T-helper 1 cell treated with Interleukin-12 subunit alpha and Interleukin-12 subunit beta and Interleukin-4 antibody, amounts not matched to agents 30 μg/mL and 1 μg/mL, for 36 hours (primary cell): ENCODE data around the gene ZBTB16.

ENCODE experiments used
- H3K27ac Mint-ChIP-seq: one replicate; pipeline ENCODE4 v1.8.0; 2021; ENCODE audit warnings: mild to moderate bottlenecking, mixed read lengths
- H3K27me3 Mint-ChIP-seq: one replicate; pipeline ENCODE4 v1.8.0; 2021; ENCODE audit warnings: low read depth, mixed read lengths
- H3K36me3 Mint-ChIP-seq: one replicate; pipeline ENCODE4 v1.8.0; 2021; ENCODE audit warnings: low read depth, mixed read lengths
- H3K4me1 Mint-ChIP-seq: one replicate; pipeline ENCODE4 v1.8.0; 2021; ENCODE audit warnings: low read depth, mixed read lengths
- H3K4me3 Mint-ChIP-seq: one replicate; pipeline ENCODE4 v1.8.0; 2021; ENCODE audit warnings: mild to moderate bottlenecking, moderate library complexity, mixed read lengths
- H3K9me3 Mint-ChIP-seq: one replicate; pipeline ENCODE4 v1.8.0; 2021; ENCODE audit warnings: mixed read lengths

Gene ZBTB16

DNA sequence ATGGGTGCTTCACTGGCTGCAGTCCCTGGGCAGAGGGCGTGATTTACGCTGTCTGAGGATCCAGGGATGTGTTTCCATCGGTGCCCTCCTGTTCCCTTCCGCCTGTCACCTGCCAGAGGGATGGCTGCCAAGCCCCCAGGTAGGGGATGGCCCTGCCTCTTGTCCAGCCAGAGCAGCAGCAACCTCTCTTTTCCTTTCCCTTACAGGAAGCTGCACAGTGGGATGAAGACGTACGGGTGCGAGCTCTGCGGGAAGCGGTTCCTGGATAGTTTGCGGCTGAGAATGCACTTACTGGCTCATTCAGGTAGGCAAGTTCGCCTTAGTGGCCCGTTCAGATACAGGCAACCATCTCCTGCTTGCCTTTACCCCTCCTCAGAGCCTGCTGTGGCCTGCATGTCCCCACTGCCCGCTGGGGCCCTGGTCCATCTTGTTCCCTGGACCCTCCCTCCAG, 96.6 kb downstream of the ZBTB16 start:
- Mint-ChIP-seq H3K36me3 (peaks cover 2% of the 10 kb centered on the region), H3K27ac (no peak overlapping the region), H3K9me3 (no peaks in the 10 kb centered on the region), H3K4me3 (no peak overlapping the region), H3K4me1 (peaks cover 36% of the 10 kb centered on the region), H3K27me3 (peaks cover 7% of the 10 kb centered on the region)

- H3K27ac Mint-ChIP-seq: no peak overlapping the region
- no peak overlapping the region for H3K4me3 Mint-ChIP-seq
- peaks cover 41% of the 10 kb centered on the region for H3K4me1 Mint-ChIP-seq
Observed at GRCh38 chr11:114156782-114157181, 97.3 kb downstream of the ZBTB16 start.

GRCh38 chr11:114157476-114158050, 98.1 kb downstream of the ZBTB16 start:
- H3K36me3 Mint-ChIP-seq: peaks cover 2% of the 10 kb centered on the region
- no peaks in the 10 kb centered on the region for H3K9me3 Mint-ChIP-seq
- no peak overlapping the region for H3K27ac Mint-ChIP-seq
- peaks cover 37% of the 10 kb centered on the region for H3K4me1 Mint-ChIP-seq
- H3K27me3 Mint-ChIP-seq: peaks cover under 1% of the 10 kb centered on the region
- no peak overlapping the region for H3K4me3 Mint-ChIP-seq

More at GRCh38 chr11:114156782-114157181, 97.3 kb downstream of the ZBTB16 start:
- H3K9me3 Mint-ChIP-seq: no peaks in the 10 kb centered on the region
- H3K27me3 Mint-ChIP-seq: peaks cover 7% of the 10 kb centered on the region
- peaks cover 2% of the 10 kb centered on the region for H3K36me3 Mint-ChIP-seq

GRCh38 chr11:114158421-114158820, 98.9 kb downstream of the ZBTB16 start:
- Mint-ChIP-seq H3K27me3 (no peaks in the 10 kb centered on the region), H3K36me3 (peaks cover 2% of the 10 kb centered on the region), H3K9me3 (no peaks in the 10 kb centered on the region), H3K27ac (no peak overlapping the region), H3K4me1 (peaks cover 37% of the 10 kb centered on the region), H3K4me3 (no peak overlapping the region)

- H3K9me3 Mint-ChIP-seq: no peaks in the 10 kb centered on the region
- peaks cover 37% of the 10 kb centered on the region for H3K4me1 Mint-ChIP-seq
- H3K4me3 Mint-ChIP-seq: no peak overlapping the region
- no peak overlapping the region for H3K27ac Mint-ChIP-seq
- no peaks in the 10 kb centered on the region for H3K27me3 Mint-ChIP-seq
- H3K36me3 Mint-ChIP-seq: peaks cover 2% of the 10 kb centered on the region
Observed at GRCh38 chr11:114158886-114159285, 99.4 kb downstream of the ZBTB16 start.

DNA sequence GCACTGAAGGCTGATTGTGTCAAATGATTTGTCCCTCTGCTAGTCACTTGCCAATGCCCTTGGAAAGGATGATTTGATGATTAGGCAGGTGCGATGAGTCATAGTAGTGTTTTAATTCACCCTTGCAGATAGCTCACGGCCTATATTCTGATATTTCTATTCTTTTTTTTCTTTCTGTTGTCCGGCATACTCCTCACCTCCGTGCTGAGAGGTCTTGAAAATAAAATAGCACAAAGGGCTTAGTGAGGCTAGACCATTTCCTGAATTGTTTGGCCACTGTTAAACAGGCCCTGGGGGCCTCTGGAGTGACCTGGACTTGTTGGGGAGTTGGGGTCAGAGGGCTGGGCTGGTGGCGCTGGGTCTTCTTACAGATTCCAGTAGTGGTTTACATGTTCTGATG, 99.8 kb downstream of the ZBTB16 start:
- Mint-ChIP-seq H3K4me3 (peak overlapping the region; percentile 64), H3K9me3 (no peaks in the 10 kb centered on the region), H3K4me1 (peaks cover 37% of the 10 kb centered on the region), H3K27ac (peak overlapping the region; percentile 85), H3K36me3 (peaks cover 2% of the 10 kb centered on the region), H3K27me3 (no peaks in the 10 kb centered on the region)

GRCh38 chr11:114159802-114160632, 100.5 kb downstream of the ZBTB16 start:
- H3K27me3 Mint-ChIP-seq: no peaks in the 10 kb centered on the region
- peak overlapping the region; percentile 64 for H3K4me3 Mint-ChIP-seq
- H3K27ac Mint-ChIP-seq: peak overlapping the region; percentile 85
- H3K36me3 Mint-ChIP-seq: peaks cover 2% of the 10 kb centered on the region
- H3K4me1 Mint-ChIP-seq: peaks cover 34% of the 10 kb centered on the region
- no peaks in the 10 kb centered on the region for H3K9me3 Mint-ChIP-seq

- Mint-ChIP-seq H3K4me1 (peaks cover 35% of the 10 kb centered on the region), H3K4me3 (peak overlapping the region; percentile 64), H3K36me3 (peaks cover 2% of the 10 kb centered on the region), H3K9me3 (no peaks in the 10 kb centered on the region), H3K27ac (peak overlapping the region; percentile 85), H3K27me3 (no peaks in the 10 kb centered on the region)
Observed at GRCh38 chr11:114160894-114161293, 101.4 kb downstream of the ZBTB16 start.

GRCh38 chr11:114161486-114162250, 102.2 kb downstream of the ZBTB16 start:
- no peak overlapping the region for H3K27ac Mint-ChIP-seq
- H3K4me1 Mint-ChIP-seq: peaks cover 41% of the 10 kb centered on the region
- no peaks in the 10 kb centered on the region for H3K27me3 Mint-ChIP-seq
- H3K9me3 Mint-ChIP-seq: no peaks in the 10 kb centered on the region
- peaks cover 2% of the 10 kb centered on the region for H3K36me3 Mint-ChIP-seq
- no peak overlapping the region for H3K4me3 Mint-ChIP-seq

- Mint-ChIP-seq H3K27me3 (no peaks in the 10 kb centered on the region), H3K36me3 (no peaks in the 10 kb centered on the region), H3K4me3 (no peak overlapping the region), H3K9me3 (no peaks in the 10 kb centered on the region), H3K4me1 (peaks cover 48% of the 10 kb centered on the region), H3K27ac (no peak overlapping the region)
Observed at GRCh38 chr11:114162719-114163123, 103.2 kb downstream of the ZBTB16 start.

GRCh38 chr11:114163229-114163631, 103.7 kb downstream of the ZBTB16 start:
- Mint-ChIP-seq H3K4me3 (no peak overlapping the region), H3K27ac (no peak overlapping the region), H3K9me3 (no peaks in the 10 kb centered on the region), H3K4me1 (peaks cover 49% of the 10 kb centered on the region), H3K36me3 (no peaks in the 10 kb centered on the region), H3K27me3 (no peaks in the 10 kb centered on the region)

DNA sequence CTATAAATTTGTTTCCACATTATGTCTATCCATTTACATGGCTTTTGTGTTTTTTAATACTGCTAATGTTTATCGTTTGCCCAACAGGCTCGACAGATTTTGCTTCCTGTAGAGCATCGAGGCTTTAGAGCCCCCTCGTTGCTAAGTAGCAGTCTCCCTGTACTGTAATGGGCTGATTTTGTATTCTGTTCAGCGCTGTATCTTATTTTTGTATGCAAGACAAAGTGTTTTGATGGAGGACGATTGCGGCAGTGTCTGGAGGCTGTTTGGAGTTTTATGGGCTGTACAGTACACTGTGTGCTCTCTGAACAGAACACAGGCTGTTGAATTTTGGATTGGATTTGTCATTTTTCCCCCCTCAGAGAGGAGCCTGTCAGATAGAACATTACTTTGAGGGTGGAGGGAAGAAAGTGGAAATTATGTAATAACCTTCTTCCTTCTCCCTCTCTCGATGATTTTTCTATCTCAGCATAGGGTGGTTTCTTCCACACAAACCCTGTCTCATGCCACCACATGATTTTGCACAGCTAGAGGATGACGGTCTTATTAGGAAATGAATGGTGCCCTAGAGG, 104.4 kb downstream of the ZBTB16 start:
- Mint-ChIP-seq H3K36me3 (no peaks in the 10 kb centered on the region), H3K4me1 (peaks cover 54% of the 10 kb centered on the region), H3K27ac (no peak overlapping the region), H3K9me3 (no peaks in the 10 kb centered on the region), H3K27me3 (no peaks in the 10 kb centered on the region), H3K4me3 (no peak overlapping the region)

DNA sequence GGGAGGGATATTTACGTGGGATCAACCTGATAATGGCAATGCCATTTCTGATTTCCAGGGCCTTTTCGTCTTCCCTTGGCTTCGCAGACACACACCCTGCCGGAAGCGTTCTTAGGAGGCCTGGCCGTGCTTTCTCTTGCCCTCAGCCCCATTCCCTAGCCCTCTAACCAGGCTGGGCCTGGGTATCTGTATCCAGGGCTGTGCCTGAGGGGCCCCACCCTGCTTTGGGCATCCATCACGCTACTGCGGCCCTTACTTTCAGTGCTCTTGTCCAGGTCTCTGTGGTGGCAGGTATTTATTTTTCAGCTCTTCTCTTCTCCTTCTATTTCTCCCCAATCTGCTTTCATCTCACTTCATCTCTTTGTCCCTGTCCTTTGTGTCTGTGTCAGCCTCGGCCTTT, 105.0 kb downstream of the ZBTB16 start:
- Mint-ChIP-seq H3K27ac (no peak overlapping the region), H3K36me3 (no peaks in the 10 kb centered on the region), H3K9me3 (no peaks in the 10 kb centered on the region), H3K4me1 (peaks cover 55% of the 10 kb centered on the region), H3K4me3 (no peak overlapping the region), H3K27me3 (no peaks in the 10 kb centered on the region)
